ENCODE results near the gene WNK2. TPM values are rescaled to one million over a fixed set of nuclear protein-coding genes. Genes with fewer than 3 reads are reported as not detected.

The WNK2 gene
- polyA plus RNA-seq, 3 donors: 23.4 to 38.9 (median 33.6) TPM

- no peak for DNase-seq
These were observed 69.7 kb downstream of the WNK2 start for GRCh38 chr9:93253633-93254032.

GRCh38 chr9:93254061-93254481, 70.1 kb downstream of the WNK2 start:
- DNase-seq: no peak

- no peak for DNase-seq
These were observed 71.0 kb downstream of the WNK2 start for GRCh38 chr9:93254806-93255493.

- DNase-seq: no peak
These were observed 71.5 kb downstream of the WNK2 start for GRCh38 chr9:93255494-93255867.

- DNase-seq: no peak
These were observed 72.3 kb downstream of the WNK2 start for GRCh38 chr9:93255994-93256877.

- no peak for DNase-seq
These were observed 73.2 kb downstream of the WNK2 start for GRCh38 chr9:93256878-93257807.

- DNase-seq: no peak
These were observed 73.9 kb downstream of the WNK2 start for GRCh38 chr9:93257808-93258331.

GRCh38 chr9:93258419-93258817, 74.5 kb downstream of the WNK2 start:
- DNase-seq: no peak

GRCh38 chr9:93258818-93259489, 75.0 kb downstream of the WNK2 start:
- no peak for DNase-seq

- no peak for DNase-seq
These were observed 75.7 kb downstream of the WNK2 start for GRCh38 chr9:93259490-93260262.

GRCh38 chr9:93260263-93261066, 76.5 kb downstream of the WNK2 start:
- DNase-seq: no peak

- no peak for DNase-seq
These were observed 77.3 kb downstream of the WNK2 start for GRCh38 chr9:93261281-93261680.

GRCh38 chr9:93261735-93262523, 78.0 kb downstream of the WNK2 start:
- no peak for DNase-seq

GRCh38 chr9:93262537-93263310, 78.8 kb downstream of the WNK2 start:
- DNase-seq: no peak

- no peak for DNase-seq
These were observed 79.6 kb downstream of the WNK2 start for GRCh38 chr9:93263334-93264229.

- DNase-seq: no peak
These were observed 80.6 kb downstream of the WNK2 start for GRCh38 chr9:93264338-93265125.
